K562 (cell line): Measurements from ENCODE around the gene CYLD. TPM values are rescaled to one million over a fixed set of nuclear protein-coding genes. Genes with fewer than 3 reads are reported as not detected.

Source experiments
- ATAC-seq: fragments of 200-7000 bp; cut with Tn5 transposase; 3 replicates; pipeline ENCODE4 v1.9.1; 2020; ENCODE audit warnings: moderate library complexity
- BruUV-seq: library from RNA; stranded (reverse); fragments of 400-500 nt; replicated peaks from 2 replicates; lab custom pipeline; 2021; lab: Mats Ljungman, UMichigan
- CTCF ChIA-PET: fragments of 300-600 bp; formaldehyde crosslinking; extraction: SDS; loops from one replicate; lab custom pipeline; 2021; ENCODE audit warnings: low intra/inter-chr PET ratio; lab: Yijun Ruan, JAX
- POLR2A ChIA-PET: fragments of 300-600, 350-650 bp; sonication (Branson Sonifier 250); formaldehyde crosslinking; extraction: SDS; loops from one replicate; lab custom pipeline; 2021; ENCODE audit warnings: antibody characterized with exemption, inconsistent platforms; lab: Yijun Ruan, JAX
- DNase-seq, 4 experiments: peaks; one replicate each; pipeline versions ENCODE4 v3.0.0 to v3.0.0-alpha.2; 2011 to 2018; ENCODE audit warnings: low spot score in 3 of 4, mixed read lengths in 3 of 4; ENCODE audit errors: extremely low read depth in 1 of 4
- FAIRE-seq: peaks from 2 replicates; lab custom pipeline; 2011; peaks lifted over from hg19 to GRCh38; lab: Jason Lieb, UNC
- H2AFZ ChIP-seq: 2 replicates; pipeline ENCODE4 v1.6.0; 2011; ENCODE audit warnings: low read depth, low read length, control low read depth, inconsistent platforms
- H3K27ac ChIP-seq: fragments of 200-600 bp; 3 replicates; pipeline ENCODE4 v1.8.0; 2011; ENCODE audit warnings: low read depth, mild to moderate bottlenecking, control low read depth, inconsistent platforms, low read length, moderate library complexity, mixed read lengths; ENCODE audit errors: extremely low read depth
- H3K27me3 ChIP-seq, 2 experiments: fragments of 300-600 bp in 1 of 2; 2 replicates in 1 of 2; 3 replicates in 1 of 2; pipeline versions ENCODE4 v1.6.0 to v1.8.0; 2011; ENCODE audit warnings: inconsistent platforms in 2 of 2, low read length in 2 of 2, mild to moderate bottlenecking in 1 of 2, mixed read lengths in 1 of 2, moderate library complexity in 1 of 2; ENCODE audit not compliant: control insufficient read depth in 2 of 2, insufficient read depth in 2 of 2
- H3K36me3 ChIP-seq: fragments of 300-600 bp; 3 replicates; pipeline ENCODE4 v1.8.0; 2011; ENCODE audit warnings: mild to moderate bottlenecking, low read length, inconsistent platforms; ENCODE audit not compliant: control insufficient read depth, insufficient read depth
- H3K4me1 ChIP-seq, 2 experiments: fragments of 200-600 bp in 1 of 2; replicated peaks in 1 of 2; 2 replicates in 1 of 2; 3 replicates in 1 of 2; pipeline versions ENCODE4 v1.5.1 to v1.8.0; 2011; ENCODE audit warnings: inconsistent platforms in 2 of 2, low read length in 2 of 2, mild to moderate bottlenecking in 1 of 2, mixed read lengths in 1 of 2, moderate library complexity in 1 of 2; ENCODE audit not compliant: control insufficient read depth in 2 of 2, insufficient read depth in 2 of 2
- H3K4me2 ChIP-seq: 2 replicates; pipeline ENCODE4 v1.6.1; 2011; ENCODE audit warnings: low read length, control low read depth, inconsistent platforms, mixed read lengths; ENCODE audit not compliant: insufficient read depth
- H3K4me3 ChIP-seq: fragments of 200-600 bp; sonication (generic), shearing (Covaris generic); 2 replicates; pipeline ENCODE4 v1.5.1; 2016; ENCODE audit warnings: control low read depth, inconsistent platforms
- H3K79me2 ChIP-seq: fragments of 200-600 bp; 3 replicates; pipeline ENCODE4 v1.8.0; 2011; ENCODE audit warnings: low read length, inconsistent platforms; ENCODE audit not compliant: control insufficient read depth, insufficient read depth
- H3K9ac ChIP-seq, 2 experiments: 2 replicates each; pipeline versions ENCODE4 v1.6.0 to v1.6.1; 2011; ENCODE audit warnings: low read depth in 2 of 2, low read length in 2 of 2, control low read depth in 1 of 2, inconsistent platforms in 1 of 2, mild to moderate bottlenecking in 1 of 2, mixed read lengths in 1 of 2; ENCODE audit not compliant: insufficient read depth in 1 of 2
- H3K9me1 ChIP-seq: one replicate; pipeline ENCODE4 v1.6.0; 2011; ENCODE audit warnings: inconsistent platforms, mild to moderate bottlenecking, low read length, moderate library complexity; ENCODE audit not compliant: control insufficient read depth, insufficient read depth
- H3K9me3 ChIP-seq: replicated peaks from 2 replicates; pipeline ENCODE4 v1.5.1; 2011; ENCODE audit warnings: low read depth, low read length, inconsistent platforms; ENCODE audit not compliant: control insufficient read depth, insufficient read depth
- H4K20me1 ChIP-seq: replicated peaks from 2 replicates; pipeline ENCODE4 v1.6.1; 2011; ENCODE audit warnings: low read length, inconsistent platforms, mixed read lengths; ENCODE audit not compliant: control insufficient read depth, insufficient read depth
- ARHGAP35 ChIP-seq: fragments of 450-650 bp; IDR thresholded peaks from 2 replicates; pipeline ENCODE4 v1.6.1; 2018; ENCODE audit not compliant: partially characterized antibody
- CREM ChIP-seq: IDR thresholded peaks from 2 replicates; pipeline ENCODE4 v1.6.1; 2014; ENCODE audit warnings: antibody characterized with exemption, low read depth
- FOXM1 ChIP-seq, 2 experiments: fragments of 450-650 bp in 1 of 2; sonication (generic) in 1 of 2; formaldehyde crosslinking in 1 of 2; IDR thresholded peaks; 2 replicates each; pipeline versions ENCODE4 v1.6.1 to v1.9.0; 2017 to 2022; ENCODE audit warnings: low read depth in 2 of 2, mild to moderate bottlenecking in 2 of 2, missing genetic modification reagents in 1 of 2, moderate library complexity in 1 of 2
- NEUROD1 ChIP-seq: fragments of 150-350 bp; IDR thresholded peaks from 2 replicates; pipeline ENCODE4 v1.6.1; 2014; ENCODE audit warnings: borderline replicate concordance, low read length, low read depth; ENCODE audit not compliant: partially characterized antibody
- POLR3G ChIP-seq: IDR thresholded peaks from 2 replicates; pipeline ENCODE4 v1.6.1; 2011; ENCODE audit not compliant: insufficient read length, insufficient replicate concordance; ENCODE audit errors: extremely low read depth
- RBBP5 ChIP-seq: fragments of 200-600 bp; sonication (generic); IDR thresholded peaks from 2 replicates; pipeline ENCODE4 v1.6.1; 2012; ENCODE audit warnings: borderline replicate concordance, mild to moderate bottlenecking, low read length, control low read depth, inconsistent platforms; ENCODE audit not compliant: insufficient read depth, poor library complexity, severe bottlenecking
- SETDB1 ChIP-seq: IDR thresholded peaks from one replicate; pipeline ENCODE4 v1.6.1; 2012; ENCODE audit warnings: low read length, control low read depth, inconsistent platforms
- ZNF644 ChIP-seq: fragments of 200-800 bp; sonication (Bioruptor generic); IDR thresholded peaks from 2 replicates; pipeline ENCODE4 v1.6.1; 2016; ENCODE audit warnings: low read depth, missing genetic modification characterization, missing compliant biosample characterization
- ZNF695 ChIP-seq: fragments of 450-650 bp; formaldehyde crosslinking; IDR thresholded peaks from 2 replicates; pipeline ENCODE4 v1.4.0; 2020; ENCODE audit warnings: mild to moderate bottlenecking, moderate library complexity
- ZNF717 ChIP-seq: fragments of 250-450 bp; sonication (Bioruptor Pico); IDR thresholded peaks from 2 replicates; pipeline ENCODE4 v1.5.0; 2021
- WGBS: fragments of 100-300 bp; shearing (Covaris generic); methylation state at CpG from one replicate; pipeline ENCODE4 v1.1.6; 2016; ENCODE audit warnings: low coverage, mixed read lengths; ENCODE audit not compliant: insufficient coverage; ENCODE audit errors: missing lambda C conversion rate; 5-methylcytosine and 5-hydroxymethylcytosine counted together
- in situ Hi-C: fragments of 300-500 bp; cut with MboI; formaldehyde crosslinking; loops from 4 replicates; pipeline ENCODE4 v1.15.0; 2018; ENCODE audit warnings: inconsistent platforms, mixed read lengths
- intact Hi-C: fragments of 100-400 bp; cut with micrococcal nuclease; formaldehyde crosslinking; loops from 2 replicates; pipeline ENCODE4 v1.14.2; 2022
- polyA plus RNA-seq, 8 experiments: library from polyadenylated mRNA; depleted of rRNA in 4 of 8; stranded (reverse) in 5 of 8; unstranded in 3 of 8; fragments of >200 nt; fragmentation: Nextera tagmentation in 2 of 8; fragmentation: Illumina TruSeq in 1 of 8; extraction: Ambion mirVana in 2 of 8; extraction: Trizol in 1 of 8; gene quantifications; 2 replicates each; pipeline versions ENCODE4 v1.2.1 to v1.2.3, GENCODE V29; 2011 to 2014; ENCODE audit warnings: inconsistent platforms in 1 of 8, missing spikeins in 1 of 8
- total RNA-seq, 7 experiments: library from RNA; depleted of rRNA in 6 of 7; stranded (reverse); fragments of >200 nt in 6 of 7; fragmentation: Illumina TruSeq in 2 of 7; extraction: Trizol in 2 of 7; gene quantifications; 2 replicates each; pipeline versions ENCODE4 v1.2.1 to v1.2.3, GENCODE V29; 2011 to 2021; ENCODE audit warnings: low replicate concordance in 1 of 7
- TF ChIP-seq, protein P1 (sequence below), 2 experiments: fragments of 450-650 bp; IDR thresholded peaks; 2 replicates each; pipeline ENCODE4 v1.6.1; 2016; ENCODE audit warnings: mild to moderate bottlenecking in 2 of 2, borderline replicate concordance in 1 of 2, low read depth in 1 of 2, moderate library complexity in 1 of 2

CYLD gene
- total and polyA plus RNA-seq, 9 of the 15 experiments (the other 6 are each of a cell fraction or from before 2014, with no cell fraction given), result 3.4 to 7.4 (median 5.3) TPM

DNA sequence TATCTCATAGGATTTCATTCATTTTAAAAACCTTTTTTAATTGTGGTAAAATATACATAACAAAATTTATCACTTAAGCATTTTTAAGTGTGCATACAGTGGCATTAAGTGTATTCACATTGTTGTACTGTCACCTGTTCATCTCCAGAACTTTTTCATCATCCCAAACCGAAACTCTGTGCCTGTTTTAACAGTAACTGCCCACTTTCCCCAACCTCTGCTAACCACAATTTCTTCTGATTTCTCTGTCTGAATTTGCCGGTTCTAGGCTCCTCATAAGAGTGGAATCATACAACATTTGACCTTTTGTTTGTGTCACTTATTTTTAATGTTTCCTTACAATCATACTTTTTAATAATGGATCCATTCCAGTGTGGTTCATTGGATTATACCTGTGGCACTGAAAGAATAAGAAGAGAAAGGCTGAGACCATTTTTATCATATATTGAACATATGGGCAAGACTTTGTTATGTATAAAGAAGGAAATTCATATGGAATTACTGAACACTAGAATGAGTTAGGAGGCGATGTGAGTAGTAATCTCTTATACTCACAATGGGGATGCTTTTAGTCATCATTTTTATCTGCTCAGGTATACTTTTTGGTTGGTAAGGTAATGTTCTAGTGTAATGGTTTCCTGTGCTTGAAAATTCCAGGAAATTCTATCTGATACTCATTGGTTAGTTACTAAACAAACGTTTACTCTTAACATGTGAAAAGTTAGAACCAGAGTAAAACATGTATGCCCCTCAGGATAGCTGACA lies 10.8 kb downstream of the CYLD start:
- Histone ChIP-seq H3K4me2 (no peak overlapping the region), H3K9me3 (no peaks in the 10 kb centered on the region), H3K27ac (no peak overlapping the region), H3K4me1 (no peaks in the 10 kb centered on the region), H2AFZ (no peak overlapping the region), H3K9ac (no peak overlapping the region), H3K79me2 (no peaks in the 10 kb centered on the region), H4K20me1 (no peaks in the 10 kb centered on the region), H3K36me3 (no peaks in the 10 kb centered on the region), H3K4me3 (no peak overlapping the region), H3K9me1 (no peaks in the 10 kb centered on the region), H3K27me3 (no peaks in the 10 kb centered on the region)
- intact Hi-C loops, result no loop called here
- no peak for DNase-seq
- 32% methylated on average over 4 of the region's 4 CpGs for WGBS
- no peak for FAIRE-seq
- in situ Hi-C loops, result no loop called here
- ATAC-seq, result no peak
- no TSS peak for BruUV-seq
- ChIA-PET POLR2A (no interaction called here), CTCF (no interaction called here)
- TF ChIP-seq, protein P1, sequence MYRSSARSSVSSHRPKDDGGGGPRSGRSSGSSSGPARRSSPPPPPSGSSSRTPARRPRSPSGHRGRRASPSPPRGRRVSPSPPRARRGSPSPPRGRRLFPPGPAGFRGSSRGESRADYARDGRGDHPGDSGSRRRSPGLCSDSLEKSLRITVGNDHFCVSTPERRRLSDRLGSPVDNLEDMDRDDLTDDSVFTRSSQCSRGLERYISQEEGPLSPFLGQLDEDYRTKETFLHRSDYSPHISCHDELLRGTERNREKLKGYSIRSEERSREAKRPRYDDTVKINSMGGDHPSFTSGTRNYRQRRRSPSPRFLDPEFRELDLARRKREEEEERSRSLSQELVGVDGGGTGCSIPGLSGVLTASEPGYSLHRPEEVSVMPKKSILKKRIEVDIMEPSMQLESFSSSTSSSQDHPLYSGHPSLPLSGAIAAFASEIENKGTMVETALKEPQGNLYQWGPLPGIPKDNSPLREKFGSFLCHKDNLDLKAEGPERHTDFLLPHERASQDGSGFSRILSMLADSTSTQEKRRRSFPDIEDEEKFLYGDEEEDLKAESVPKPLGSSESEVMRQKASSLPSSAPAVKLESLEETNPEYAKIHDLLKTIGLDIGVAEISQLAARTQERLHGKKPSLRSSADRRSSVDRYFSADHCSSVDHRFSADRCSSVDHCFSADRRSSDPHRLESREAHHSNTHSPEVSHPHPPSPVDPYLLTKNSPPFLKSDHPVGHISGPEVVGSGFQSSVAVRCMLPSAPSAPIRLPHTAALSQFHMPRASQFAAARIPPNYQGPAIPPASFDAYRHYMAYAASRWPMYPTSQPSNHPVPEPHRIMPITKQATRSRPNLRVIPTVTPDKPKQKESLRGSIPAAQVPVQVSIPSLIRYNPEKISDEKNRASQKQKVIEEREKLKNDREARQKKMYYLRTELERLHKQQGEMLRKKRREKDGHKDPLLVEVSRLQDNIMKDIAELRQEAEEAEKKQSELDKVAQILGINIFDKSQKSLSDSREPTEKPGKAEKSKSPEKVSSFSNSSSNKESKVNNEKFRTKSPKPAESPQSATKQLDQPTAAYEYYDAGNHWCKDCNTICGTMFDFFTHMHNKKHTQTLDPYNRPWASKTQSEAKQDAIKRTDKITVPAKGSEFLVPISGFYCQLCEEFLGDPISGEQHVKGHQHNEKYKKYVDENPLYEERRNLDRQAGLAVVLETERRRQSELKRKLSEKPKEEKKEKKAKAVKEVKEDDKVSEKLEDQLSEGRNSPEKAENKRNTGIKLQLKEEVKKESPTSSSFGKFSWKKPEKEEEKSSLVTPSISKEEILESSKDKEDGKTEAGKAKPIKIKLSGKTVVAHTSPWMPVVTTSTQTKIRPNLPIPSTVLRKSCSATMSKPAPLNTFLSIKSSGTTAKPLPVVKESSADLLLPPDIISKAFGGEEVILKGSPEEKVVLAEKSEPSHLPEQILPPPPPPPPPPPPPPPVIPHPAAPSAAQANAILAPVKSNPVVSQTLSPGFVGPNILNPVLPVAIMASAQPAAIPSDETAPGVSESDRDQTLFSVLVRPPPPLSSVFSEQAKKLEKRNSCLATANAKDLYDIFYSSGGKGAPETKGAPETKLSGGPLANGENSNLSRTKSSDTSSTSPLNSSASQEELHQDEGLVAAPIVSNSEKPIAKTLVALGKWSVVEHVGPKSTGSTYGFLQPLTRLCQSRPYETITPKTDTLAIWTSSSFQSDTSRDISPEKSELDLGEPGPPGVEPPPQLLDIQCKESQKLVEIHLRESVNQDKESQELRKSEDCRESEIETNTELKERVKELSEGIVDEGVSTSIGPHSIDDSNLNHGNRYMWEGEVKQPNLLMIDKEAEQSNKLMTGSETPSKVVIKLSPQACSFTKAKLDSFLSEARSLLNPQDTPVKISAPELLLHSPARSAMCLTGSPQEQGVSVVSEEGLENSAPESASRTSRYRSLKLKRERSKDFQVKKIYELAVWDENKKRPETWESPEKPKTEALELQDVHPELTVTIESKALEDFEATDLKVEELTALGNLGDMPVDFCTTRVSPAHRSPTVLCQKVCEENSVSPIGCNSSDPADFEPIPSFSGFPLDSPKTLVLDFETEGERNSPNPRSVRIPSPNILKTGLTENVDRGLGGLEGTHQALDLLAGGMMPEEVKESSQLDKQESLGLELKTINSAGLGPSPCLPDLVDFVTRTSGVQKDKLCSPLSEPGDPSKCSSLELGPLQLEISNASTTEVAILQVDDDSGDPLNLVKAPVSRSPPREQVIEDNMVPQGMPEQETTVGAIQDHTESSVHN (IDR thresholded peaks at IDR 0.05; ENCODE audit: borderline replicate concordance in 1 of 2, low read depth in 1 of 2), result no peak
- no peak for TF ChIP-seq SETDB1
- no peak for TF ChIP-seq FOXM1 (IDR thresholded peaks at IDR 0.05; ENCODE audit: low read depth)
- TF ChIP-seq FOXM1 (CRISPR knock-in tag; IDR thresholded peaks at IDR 0.05; ENCODE audit: low read depth), result no peak
- TF ChIP-seq CREM, result no peak
- TF ChIP-seq ZNF644 (tag), result no peak
- no peak for TF ChIP-seq NEUROD1
- no peak for TF ChIP-seq RBBP5
- no peak for TF ChIP-seq POLR3G
- no peak for TF ChIP-seq ZNF717 (CRISPR knock-in tag)
- no peak for TF ChIP-seq ZNF695 (CRISPR knock-in tag)
- no peak for TF ChIP-seq ARHGAP35
